Anterior cingulate cortex (tissue), 58 donors: ENCODE measurements around the gene CCDC40.

ENCODE experiments used
- DNase-seq, 58 donors: peaks; one replicate each; lab custom pipeline; 2025; lab: John Stamatoyannopoulos, UW

Gene CCDC40

GRCh38 chr17:80018917-80019651 lies 17.4 kb upstream of the CCDC40 start:
- no peak for DNase-seq

GRCh38 chr17:80021600-80021999 lies 14.8 kb upstream of the CCDC40 start:
- no peak for DNase-seq

DNA sequence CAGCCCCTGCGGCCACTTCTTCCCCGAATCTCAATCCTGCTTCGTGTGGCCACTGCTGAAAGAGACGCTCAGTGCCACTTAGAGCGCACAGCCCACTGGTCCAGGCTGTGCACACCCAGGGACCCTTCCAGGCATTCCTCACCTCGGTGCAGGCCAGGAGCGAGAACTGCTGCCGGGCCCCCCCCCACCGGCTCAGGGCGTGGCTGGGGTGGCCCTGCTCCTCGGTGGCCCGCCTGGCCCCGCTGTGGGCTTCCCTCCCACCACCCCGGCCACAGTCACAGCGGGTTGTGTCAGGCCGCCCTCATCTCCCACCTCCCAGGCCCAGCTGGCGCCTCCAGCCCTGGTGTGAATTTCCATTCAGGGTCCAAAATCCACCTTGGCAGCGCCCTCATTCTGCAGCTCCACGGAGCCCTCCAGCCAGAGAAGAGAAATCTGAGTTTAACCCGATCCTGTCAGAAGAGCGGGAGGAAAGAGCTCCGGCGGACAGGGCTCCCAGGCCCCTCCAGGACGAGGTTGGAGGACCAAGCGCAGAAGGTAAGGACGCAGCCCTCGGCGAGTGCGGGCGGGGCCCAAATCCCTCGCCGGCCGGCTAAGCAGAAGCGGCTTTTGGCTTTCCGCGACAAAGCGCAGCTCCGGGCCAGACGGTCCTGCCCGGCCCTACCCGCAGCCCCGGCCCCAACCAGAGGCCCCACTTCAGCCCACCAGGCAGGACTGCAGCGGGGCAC lies 12.8 kb upstream of the CCDC40 start:
- DNase-seq: no peak

GRCh38 chr17:80024206-80024972 lies 12.1 kb upstream of the CCDC40 start:
- DNase-seq: no peak

DNA sequence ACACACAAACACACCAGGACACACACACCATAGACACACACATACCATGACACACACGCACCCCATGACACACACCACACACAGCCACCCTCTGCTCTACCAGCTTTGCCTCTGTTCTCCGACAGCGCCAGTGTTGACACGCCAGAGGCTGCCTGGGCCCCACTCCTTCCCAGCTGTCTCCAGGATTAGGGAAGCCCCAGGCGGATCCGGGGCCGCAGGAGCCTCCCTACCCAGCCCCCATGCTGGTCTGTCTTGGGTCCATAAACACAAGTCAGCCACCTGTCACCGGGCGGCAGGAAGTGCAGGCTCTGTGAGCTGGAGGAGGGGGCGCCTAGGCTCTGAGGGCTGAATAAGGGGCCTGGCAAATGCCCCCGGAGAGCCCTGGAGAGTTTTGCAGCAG lies 11.3 kb upstream of the CCDC40 start:
- DNase-seq: no peak

DNA sequence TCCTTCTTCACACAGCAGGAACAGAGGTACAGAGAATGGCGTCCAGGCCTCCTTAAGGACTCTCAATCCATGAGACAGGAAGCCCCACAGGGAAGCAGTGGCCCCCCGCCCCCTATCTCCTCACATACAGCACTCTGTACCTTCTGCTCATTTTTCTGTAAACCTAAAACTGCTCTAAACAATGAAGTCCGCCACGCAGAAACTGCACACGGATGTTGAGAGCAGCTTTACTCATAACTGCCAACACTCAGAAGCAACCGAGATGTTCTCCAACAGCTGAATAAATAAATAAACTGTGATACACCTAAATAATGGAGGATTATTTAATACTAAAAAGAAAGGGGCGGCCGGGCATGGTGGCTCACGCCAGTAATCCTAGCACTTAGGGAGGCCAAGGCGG lies 10.6 kb upstream of the CCDC40 start:
- DNase-seq: no peak

GRCh38 chr17:80026359-80027042 lies 9.9 kb upstream of the CCDC40 start:
- DNase-seq: no peak

GRCh38 chr17:80027043-80027435 lies 9.4 kb upstream of the CCDC40 start:
- no peak for DNase-seq

- no peak for DNase-seq
Observed at GRCh38 chr17:80028030-80028429, 8.4 kb upstream of the CCDC40 start.

- DNase-seq: peak in 5 of 58 donors; percentile 27 to 41 (median 30)
Observed at GRCh38 chr17:80029258-80029974, 7.0 kb upstream of the CCDC40 start.

DNA sequence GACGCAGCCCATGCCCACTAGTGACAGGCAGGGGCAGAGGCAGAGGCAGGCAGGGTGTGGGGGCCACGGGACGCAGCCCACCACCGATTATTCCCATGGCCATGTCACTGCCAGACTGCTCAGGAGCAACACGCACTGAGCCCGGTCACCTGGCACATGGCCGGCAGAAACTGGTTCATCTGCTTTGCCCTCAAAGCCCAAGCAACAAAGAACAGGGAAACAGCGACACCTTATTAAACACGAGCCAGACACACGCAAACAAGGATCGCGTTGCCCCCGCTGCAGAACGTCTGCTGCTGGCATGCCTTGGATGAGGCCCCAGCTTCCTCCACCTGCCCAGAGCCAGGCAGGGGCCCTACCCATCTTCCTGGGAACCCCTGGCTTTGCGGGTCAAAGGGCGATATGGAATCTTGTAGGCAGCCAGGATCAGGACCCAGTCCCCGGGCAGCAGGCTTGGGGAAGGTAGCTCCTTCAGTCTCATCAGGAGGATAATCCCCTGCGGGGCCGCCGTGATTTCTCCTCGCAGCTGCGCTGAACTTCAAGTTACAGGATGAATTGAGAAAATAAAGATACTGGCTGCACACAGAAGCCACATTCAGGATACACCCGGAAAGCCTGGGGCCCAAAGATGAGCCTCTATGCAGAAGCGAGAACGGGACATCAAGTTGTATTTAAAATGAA lies 5.6 kb upstream of the CCDC40 start:
- no peak for DNase-seq

GRCh38 chr17:80031691-80032430 lies 4.6 kb upstream of the CCDC40 start:
- DNase-seq: no peak

GRCh38 chr17:80032614-80033171 lies 3.7 kb upstream of the CCDC40 start:
- peak in 1 of 58 donors; percentile 13 for DNase-seq

DNA sequence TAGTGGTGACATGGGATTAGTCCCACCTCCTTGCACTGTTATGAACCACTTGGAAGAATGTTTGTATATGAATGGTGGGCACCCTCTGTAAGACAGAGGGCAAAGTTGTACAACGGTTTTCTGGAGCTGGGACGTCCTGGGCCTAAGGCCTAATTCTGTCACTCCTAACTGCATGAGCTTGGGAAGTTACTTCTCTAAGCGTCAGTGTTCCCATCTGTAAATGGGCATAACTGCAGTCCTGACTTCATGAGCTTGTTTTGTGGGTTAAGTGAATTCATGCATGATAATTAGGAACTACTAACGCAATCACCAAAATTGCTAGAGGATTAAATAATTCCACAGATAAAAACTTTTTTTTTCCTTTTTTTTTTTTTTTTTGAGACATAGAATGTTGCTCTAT lies 2.6 kb upstream of the CCDC40 start:
- no peak for DNase-seq

- peak in 8 of 58 donors; percentile 17 to 36 (median 24) for DNase-seq
Observed at GRCh38 chr17:80034791-80035686, 1.4 kb upstream of the CCDC40 start.

DNA sequence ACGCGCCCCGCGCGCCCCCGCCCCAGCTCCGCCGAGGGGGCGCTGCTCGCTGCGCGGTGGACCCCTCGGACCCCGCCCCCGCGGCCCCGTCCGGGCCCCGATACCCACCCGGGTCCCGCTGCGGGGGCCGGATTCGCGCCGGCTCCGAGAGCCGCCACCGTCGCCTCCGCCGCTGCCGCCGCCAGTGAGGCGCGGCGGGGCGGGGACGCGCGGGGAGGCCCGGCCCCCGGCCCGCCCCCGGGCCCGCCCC lies 830 bp upstream of the CCDC40 start, which contains the start of gene TBC1D16:
TSS of gene TBC1D16 (minus strand) at position 186 of the 250 bp plus-strand sequence. CDS start 22,325 bp downstream, outside the sequence.
- no peak for DNase-seq

DNA sequence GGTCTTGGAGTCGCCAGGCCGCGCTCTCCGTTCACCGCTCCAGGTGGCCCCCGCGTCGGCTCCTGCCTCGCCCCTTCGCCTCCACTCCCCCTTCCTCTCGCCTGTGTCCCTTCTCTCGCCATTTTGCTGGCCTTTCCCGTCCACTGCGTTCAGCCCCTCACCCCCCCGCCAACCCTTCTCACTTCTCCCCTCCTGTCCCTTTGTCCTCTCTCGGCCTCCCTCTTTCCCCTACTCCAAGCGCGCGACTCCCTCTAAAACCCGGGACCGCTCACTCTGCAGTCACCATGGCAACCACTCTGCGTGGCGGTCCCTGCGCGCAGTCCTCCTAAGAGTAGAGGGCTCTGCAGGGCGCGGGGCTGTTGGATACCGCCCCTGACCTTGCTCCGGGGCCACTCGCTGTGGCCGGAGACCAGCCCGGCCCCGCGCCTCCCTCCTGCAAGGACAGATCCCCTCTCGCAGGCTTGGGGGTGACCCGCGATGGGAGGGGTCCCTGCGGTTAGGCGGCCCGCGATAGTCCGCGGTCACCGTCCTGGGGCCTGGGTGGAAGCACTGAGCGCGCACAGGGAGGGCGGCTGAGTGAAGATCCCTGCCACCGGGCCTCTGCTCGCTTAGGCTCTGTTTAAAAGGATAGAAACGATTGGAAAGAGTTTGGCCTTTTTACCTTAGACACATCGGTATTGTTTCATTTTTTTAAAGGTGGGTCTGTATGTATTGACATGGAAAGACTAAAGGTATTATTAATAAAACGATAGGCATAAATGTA lies 454 bp downstream of the CCDC40 start:
- DNase-seq: peak in 33 of 58 donors; percentile 15 to 70 (median 48)
